Subcutaneous abdominal adipose tissue (tissue), 5 donors: Measurements from ENCODE around the gene TMEM204.

Experiments
- H3K27ac ChIP-seq: one replicate; pipeline ENCODE4 v1.7.0; 2013; ENCODE audit warnings: low read depth, mild to moderate bottlenecking, inconsistent platforms, low read length, moderate library complexity
- H3K27me3 ChIP-seq, 5 donors: one replicate each; pipeline ENCODE4 v1.7.0; 2013; ENCODE audit warnings: low read length in 5 of 5, inconsistent platforms in 1 of 5; ENCODE audit not compliant: control insufficient read depth in 5 of 5, insufficient read depth in 4 of 5
- H3K36me3 ChIP-seq, 5 donors: one replicate each; pipeline ENCODE4 v1.7.0; 2013; ENCODE audit warnings: low read length in 5 of 5; ENCODE audit not compliant: control insufficient read depth in 5 of 5, insufficient read depth in 5 of 5
- H3K4me1 ChIP-seq, 5 donors: one replicate each; pipeline ENCODE4 v1.7.0; 2013; ENCODE audit warnings: low read length in 5 of 5, mild to moderate bottlenecking in 3 of 5, moderate library complexity in 1 of 5; ENCODE audit not compliant: control insufficient read depth in 5 of 5, insufficient read depth in 5 of 5
- H3K4me3 ChIP-seq, 5 donors: one replicate each; pipeline ENCODE4 v1.7.0; 2013; ENCODE audit warnings: low read length in 5 of 5, low read depth in 1 of 5
- H3K9ac ChIP-seq, 5 donors: one replicate each; pipeline ENCODE4 v1.7.0; 2013; ENCODE audit warnings: low read length in 5 of 5, mild to moderate bottlenecking in 4 of 5, moderate library complexity in 3 of 5
- H3K9me3 ChIP-seq, 5 donors: one replicate each; pipeline ENCODE4 v1.7.0; 2013; ENCODE audit warnings: low read length in 5 of 5; ENCODE audit not compliant: control insufficient read depth in 5 of 5
- donor health status: healthy.
- donor health status: healthy.
- donor health status: healthy.
- donor health status: healthy.
- donor health status: healthy.

The TMEM204 gene

GRCh38 chr16:1533443-1533951 is at the start of gene TMEM204:
TMEM204 (plus strand) TSS chr16:1533666; CDS start chr16:1534276, 610 bp downstream.
- peaks cover 7 to 89% (median 77%) of the 10 kb centered on the region in 5 donors for H3K4me1 ChIP-seq

GRCh38 chr16:1485847-1486496 is 47.5 kb upstream of the TMEM204 start:
- H3K9ac ChIP-seq = no peak overlapping the region
- no peaks in the 10 kb centered on the region for H3K36me3 ChIP-seq
- peaks cover 0 to 8% (median 0%) of the 10 kb centered on the region in 5 donors for H3K27me3 ChIP-seq
- H3K4me3 ChIP-seq = no peak overlapping the region
- H3K9me3 ChIP-seq = peaks cover 0 to 2% (median 0%) of the 10 kb centered on the region in 5 donors
- no peaks in the 10 kb centered on the region for H3K4me1 ChIP-seq
- no peak overlapping the region for H3K27ac ChIP-seq

More at GRCh38 chr16:1533443-1533951, at the start of gene TMEM204:
- peaks cover 12 to 44% (median 23%) of the 10 kb centered on the region in 5 donors for H3K27me3 ChIP-seq
- peak within 1 kb of the TSS; percentile 79 for H3K27ac ChIP-seq
- peaks cover 0 to 25% (median 21%) of the 10 kb centered on the region in 5 donors for H3K36me3 ChIP-seq
- H3K9ac ChIP-seq = peak within 1 kb of the TSS in 4 of 5 donors; percentile 59 to 82 (median 76)
- no peaks in the 10 kb centered on the region for H3K9me3 ChIP-seq
- H3K4me3 ChIP-seq = peak within 1 kb of the TSS; percentile 35 to 92 (median 79)

- H3K27ac ChIP-seq = no peak overlapping the region
- H3K9me3 ChIP-seq = no peaks in the 10 kb centered on the region
- no peak overlapping the region for H3K4me3 ChIP-seq
- no peaks in the 10 kb centered on the region for H3K36me3 ChIP-seq
- H3K4me1 ChIP-seq = no peaks in the 10 kb centered on the region
- H3K27me3 ChIP-seq = peaks cover 0 to 8% (median 0%) of the 10 kb centered on the region in 5 donors
- no peak overlapping the region for H3K9ac ChIP-seq
Measured at GRCh38 chr16:1486551-1487390, 46.7 kb upstream of the TMEM204 start.

GRCh38 chr16:1487395-1488053 is 45.9 kb upstream of the TMEM204 start:
- no peaks in the 10 kb centered on the region for H3K9me3 ChIP-seq
- no peak overlapping the region for H3K27ac ChIP-seq
- H3K4me1 ChIP-seq = peaks cover 0 to 3% (median 3%) of the 10 kb centered on the region in 5 donors
- peaks cover 0 to 8% (median 0%) of the 10 kb centered on the region in 5 donors for H3K27me3 ChIP-seq
- H3K9ac ChIP-seq = no peak overlapping the region
- H3K36me3 ChIP-seq = no peaks in the 10 kb centered on the region
- H3K4me3 ChIP-seq = no peak overlapping the region

- Histone ChIP-seq H3K27me3 (peaks cover 0 to 8% (median 0%) of the 10 kb centered on the region in 5 donors), H3K4me1 (peaks cover 3 to 8% (median 8%) of the 10 kb centered on the region in 5 donors), H3K9me3 (no peaks in the 10 kb centered on the region), H3K36me3 (no peaks in the 10 kb centered on the region), H3K4me3 (no peak overlapping the region), H3K27ac (no peak overlapping the region), H3K9ac (no peak overlapping the region)
Measured at GRCh38 chr16:1488054-1488601, 45.3 kb upstream of the TMEM204 start.

- H3K4me3 ChIP-seq = no peak within 1 kb of the TSS
- no peak within 1 kb of the TSS for H3K9ac ChIP-seq
- peaks cover 3 to 9% (median 8%) of the 10 kb centered on the region in 5 donors for H3K4me1 ChIP-seq
- H3K9me3 ChIP-seq = no peaks in the 10 kb centered on the region
- no peaks in the 10 kb centered on the region for H3K36me3 ChIP-seq
- H3K27me3 ChIP-seq = peaks cover 0 to 8% (median 0%) of the 10 kb centered on the region in 5 donors
- no peak within 1 kb of the TSS for H3K27ac ChIP-seq
Measured at GRCh38 chr16:1488619-1489018, 44.8 kb upstream of the TMEM204 start, which contains the start of gene PTX4. PTX4 (minus strand) TSS chr16:1488944; CDS start chr16:1488909, 35 bp downstream.

GRCh38 chr16:1489077-1489476 is 44.4 kb upstream of the TMEM204 start:
- Histone ChIP-seq H3K9ac (no peak overlapping the region), H3K4me3 (no peak overlapping the region), H3K4me1 (peaks cover 6 to 14% (median 13%) of the 10 kb centered on the region in 5 donors), H3K9me3 (no peaks in the 10 kb centered on the region), H3K27ac (no peak overlapping the region), H3K27me3 (peaks cover 0 to 8% (median 0%) of the 10 kb centered on the region in 5 donors), H3K36me3 (no peaks in the 10 kb centered on the region)

GRCh38 chr16:1491327-1491726 is 42.1 kb upstream of the TMEM204 start:
- no peak overlapping the region for H3K27ac ChIP-seq

More at GRCh38 chr16:1491327-1491726, 42.1 kb upstream of the TMEM204 start:
- Histone ChIP-seq H3K36me3 (peaks cover 0 to 20% (median 12%) of the 10 kb centered on the region in 5 donors), H3K4me1 (peaks cover 8 to 26% (median 22%) of the 10 kb centered on the region in 5 donors), H3K9me3 (no peaks in the 10 kb centered on the region), H3K9ac (peak overlapping the region in 1 of 5 donors; percentile 21), H3K4me3 (no peak overlapping the region), H3K27me3 (peaks cover 0 to 5% (median 0%) of the 10 kb centered on the region in 5 donors)
